ENCODE data around the gene ARID1B. TPM values are rescaled to one million over a fixed set of nuclear protein-coding genes. Genes with fewer than 3 reads are reported as not detected.

ARID1B gene
- total and polyA plus RNA-seq, 10 of the 15 experiments (the other 5 are each of a cell fraction or from before 2014, with no cell fraction given), result 24.7 to 133 (median 54.6) TPM

- TF ChIP-seq IKZF2 (IDR thresholded peaks at IDR 0.05) (no peak), POU2F2 (IDR thresholded peaks at IDR 0.05; ENCODE audit: borderline replicate concordance, low read depth, low read length) (no peak), SMAD5 (IDR thresholded peaks at IDR 0.05; ENCODE audit: low read depth) (no peak), YY1 (IDR thresholded peaks at IDR 0.05; ENCODE audit: low read depth, low read length) (no peak), FOXK2 (IDR thresholded peaks at IDR 0.05) (no peak), KDM1A (IDR thresholded peaks at IDR 0.05; ENCODE audit: borderline replicate concordance) (no peak), ZNF217 (IDR thresholded peaks at IDR 0.05) (no peak), NR2C2 (IDR thresholded peaks at IDR 0.05; ENCODE audit: borderline replicate concordance, control insufficient read depth, insufficient read length, low read depth) (no peak), SUZ12 (IDR thresholded peaks at IDR 0.05; ENCODE audit: unreplicated experiment) (no peak), SPI1 (IDR thresholded peaks at IDR 0.05; ENCODE audit: borderline replicate concordance, insufficient read depth, low read depth, low read length) (no peak), HDGF (IDR thresholded peaks at IDR 0.05) (no peak), MLLT1 (IDR thresholded peaks at IDR 0.05) (no peak), JUND (IDR thresholded peaks at IDR 0.05; ENCODE audit: low read depth, low read length) (no peak), FOS (IDR thresholded peaks at IDR 0.05; ENCODE audit: borderline replicate concordance, extremely low read depth, insufficient read length) (no peak), RAD51 (IDR thresholded peaks at IDR 0.05) (no peak), RFX5 (IDR thresholded peaks at IDR 0.05; ENCODE audit: low read depth, low read length) (no peak), YBX1 (IDR thresholded peaks at IDR 0.05) (no peak), NFYB (IDR thresholded peaks at IDR 0.05; ENCODE audit: insufficient read depth, low read depth, low read length) (no peak)
- Histone ChIP-seq H3K27ac (ENCODE audit: control insufficient read depth, insufficient read depth) (peak overlapping the region; percentile 93), H3K4me3 (peak overlapping the region; percentile 89), H3K9ac (ENCODE audit: control insufficient read depth, insufficient read depth, low read length) (peak overlapping the region; percentile 95), H3K4me2 (ENCODE audit: control insufficient read depth, insufficient read depth) (peak overlapping the region; percentile 92), H3K36me3 (ENCODE audit: control insufficient read depth in 2 of 2, insufficient read depth in 2 of 2, low read length in 1 of 2) (peaks cover 0 to 8% of the 10 kb centered on the region in 2 experiments; a peak in 2 of 4 replicates), H4K20me1 (ENCODE audit: control insufficient read depth, insufficient read depth) (no peaks in the 10 kb centered on the region), H3K4me1 (ENCODE audit: control insufficient read depth, insufficient read depth, low read length) (peaks cover 6% of the 10 kb centered on the region; the same call in 1 of the 2 replicates), H3K9me3 (replicated peaks; ENCODE audit: control insufficient read depth, insufficient read depth, low read length) (no peaks in the 10 kb centered on the region), H3K27me3 (replicated peaks in 1 of 2; ENCODE audit: control insufficient read depth in 2 of 2, insufficient read depth in 2 of 2, low read length in 1 of 2) (no peaks in the 10 kb centered on the region), H2AFZ (ENCODE audit: control insufficient read depth, low read depth, low read length) (no peak overlapping the region), H3K79me2 (ENCODE audit: control insufficient read depth, insufficient read depth, low read length) (peaks cover 96% of the 10 kb centered on the region)
- CTCF ChIA-PET, result interaction anchor here (0.7 to 1.3 kb wide), 11 partner anchors 8 to 241 kb away, joined by 3 to 7 read pairs (median 3); no protein-coding TSS in a partner anchor
- WGBS (ENCODE audit: insufficient coverage, insufficient replicate concordance, low lambda C conversion rate, missing lambda C conversion rate), result under 1% methylated on average over 8 of the region's 8 CpGs
- DNase-seq (ENCODE audit: low read depth, low spot score) (no peak), FAIRE-seq (no peak), ATAC-seq (no peak)
- intact Hi-C loops (cut with micrococcal nuclease; ENCODE audit: unreplicated experiment), result loop anchor here (1.0 to 2.0 kb wide), 2 partner anchors 83 to 240 kb away; no protein-coding TSS in a partner anchor
- BruUV-seq (replicated peaks), result TSS peak; percentile 34
- POLR2A ChIA-PET, result interaction anchor here (0.9 to 3.6 kb wide), 12 partner anchors 8 to 144 kb away, joined by 3 to 19 read pairs (median 4); no protein-coding TSS in a partner anchor
- RAD21 ChIA-PET (ENCODE audit: unreplicated experiment), result interaction anchor here (0.6 to 6.0 kb wide), 24 partner anchors 8 to 1364 kb away, joined by 3 to 30 read pairs (median 5); no protein-coding TSS in a partner anchor
- SMC1A ChIA-PET (ENCODE audit: uncharacterized antibody, unreplicated experiment), result interaction anchor here (0.7 to 3.0 kb wide), 33 partner anchors 8 to 1469 kb away, joined by 3 to 21 read pairs (median 4); no protein-coding TSS in a partner anchor
- in situ Hi-C loops (cut with MboI), result no loop called here
These were observed 4.0 kb downstream of the ARID1B start for GRCh38 chr6:156780962-156781853.

Data from GM12878 (cell line).